ENCODE data around the gene FBXW2.

Gene FBXW2

GRCh38 chr9:120716483-120716882, 76.7 kb downstream of the FBXW2 start:
- no peak for DNase-seq (ENCODE audit: low read depth in 1 of 2, low spot score in 1 of 2)
- TF ChIP-seq REST (IDR thresholded peaks at IDR 0.05; ENCODE audit: insufficient replicate concordance, low read depth) = no peak
- no peak for TF ChIP-seq SPI1 (IDR thresholded peaks at IDR 0.05; ENCODE audit: borderline replicate concordance, low read depth)
- no peak for TF ChIP-seq CTCF (IDR thresholded peaks at IDR 0.05; ENCODE audit: insufficient read depth, low read length)
- no peak for TF ChIP-seq POLR2AphosphoS5 (IDR thresholded peaks at IDR 0.05; ENCODE audit: low read depth)
- TF ChIP-seq GABPA (IDR thresholded peaks at IDR 0.05; ENCODE audit: low read depth) = no peak
- H3K4me3 ChIP-seq (replicated peaks; ENCODE audit: insufficient read depth, low read length) = no peak overlapping the region
- H3K27ac ChIP-seq (replicated peaks) = no peak overlapping the region
- no peaks in the 10 kb centered on the region for H3K27me3 ChIP-seq (ENCODE audit: insufficient read depth, poor library complexity, severe bottlenecking)

GRCh38 chr9:120715389-120715924, 77.8 kb downstream of the FBXW2 start:
- H3K4me3 ChIP-seq (replicated peaks; ENCODE audit: insufficient read depth, low read length) = no peak overlapping the region; the same call in 1 of the 2 replicates
- TF ChIP-seq REST (IDR thresholded peaks at IDR 0.05; ENCODE audit: insufficient replicate concordance, low read depth) = no peak
- TF ChIP-seq GABPA (IDR thresholded peaks at IDR 0.05; ENCODE audit: low read depth) = no peak
- TF ChIP-seq SPI1 (IDR thresholded peaks at IDR 0.05; ENCODE audit: borderline replicate concordance, low read depth) = no peak
- TF ChIP-seq CTCF (IDR thresholded peaks at IDR 0.05; ENCODE audit: insufficient read depth, low read length) = no peak
- no peak for TF ChIP-seq POLR2AphosphoS5 (IDR thresholded peaks at IDR 0.05; ENCODE audit: low read depth)
- no peak for DNase-seq (ENCODE audit: low read depth in 1 of 2, low spot score in 1 of 2)
- H3K27ac ChIP-seq (replicated peaks) = no peak overlapping the region
- no peaks in the 10 kb centered on the region for H3K27me3 ChIP-seq (ENCODE audit: insufficient read depth, poor library complexity, severe bottlenecking)

DNA sequence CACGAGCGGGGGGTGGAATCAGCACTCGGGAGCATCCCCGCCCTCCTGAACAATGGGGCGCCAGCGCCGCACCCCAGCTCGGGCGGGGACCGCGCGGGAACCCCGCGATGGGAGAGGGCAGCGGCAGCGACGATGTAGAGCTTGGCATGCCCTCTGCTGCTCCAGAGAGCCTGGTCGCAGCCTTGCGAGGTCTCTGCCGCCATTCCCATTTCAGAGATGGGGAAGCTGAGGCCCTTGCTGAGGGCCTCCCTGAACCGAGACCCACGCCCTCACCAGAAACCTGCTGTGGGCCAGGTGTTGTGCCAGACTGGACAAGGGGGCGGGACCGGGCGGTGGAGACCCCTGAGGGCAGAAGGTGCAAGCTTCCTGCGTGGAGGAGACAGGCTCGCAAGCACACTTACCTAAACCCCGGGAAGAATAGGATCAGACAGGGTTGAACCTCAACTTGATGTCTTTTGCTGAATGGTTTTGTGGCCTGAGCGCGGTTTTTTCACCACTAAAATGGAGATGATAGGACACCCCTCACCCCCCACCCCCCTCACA, 78.3 kb downstream of the FBXW2 start:
- no peak for DNase-seq (ENCODE audit: low read depth in 1 of 2, low spot score in 1 of 2)
- peak overlapping the region; percentile 65 for H3K27ac ChIP-seq (replicated peaks)
- no peaks in the 10 kb centered on the region for H3K27me3 ChIP-seq (ENCODE audit: insufficient read depth, poor library complexity, severe bottlenecking)
- peak overlapping the region; percentile 74 for H3K4me3 ChIP-seq (replicated peaks; ENCODE audit: insufficient read depth, low read length)
- no peak for TF ChIP-seq CTCF (IDR thresholded peaks at IDR 0.05; ENCODE audit: insufficient read depth, low read length)
- TF ChIP-seq REST (IDR thresholded peaks at IDR 0.05; ENCODE audit: insufficient replicate concordance, low read depth) = no peak
- TF ChIP-seq GABPA (IDR thresholded peaks at IDR 0.05; ENCODE audit: low read depth) = no peak
- TF ChIP-seq SPI1 (IDR thresholded peaks at IDR 0.05; ENCODE audit: borderline replicate concordance, low read depth) = no peak
- TF ChIP-seq POLR2AphosphoS5 (IDR thresholded peaks at IDR 0.05; ENCODE audit: low read depth) = no peak

Measured in HL-60 (cell line).